Measurements from ENCODE around the gene GID8.
A peak's percentile ranks its signal among the peaks of the same experiment; 100 is the strongest.

Gene GID8

GRCh38 chr20:62938105-62938888 lies at the start of gene GID8:
Gene GID8, plus strand, starts transcription at chr20:62938147. Its CDS starts 3,356 bp downstream, at chr20:62941503.
- peak; percentile 23 for DNase-seq

GRCh38 chr20:62888406-62888805 lies 49.5 kb upstream of the GID8 start:
- DNase-seq, result no peak

- no peak for DNase-seq
These were observed 49.0 kb upstream of the GID8 start for GRCh38 chr20:62888910-62889309.

GRCh38 chr20:62889411-62889810 lies 48.5 kb upstream of the GID8 start:
- no peak for DNase-seq

GRCh38 chr20:62889871-62890270 lies 48.1 kb upstream of the GID8 start:
- DNase-seq, result no peak

GRCh38 chr20:62890444-62890843 lies 47.5 kb upstream of the GID8 start:
- no peak for DNase-seq

- DNase-seq, result no peak
These were observed 46.8 kb upstream of the GID8 start for GRCh38 chr20:62891111-62891510.

- DNase-seq, result no peak
These were observed 45.3 kb upstream of the GID8 start for GRCh38 chr20:62892348-62893304.

GRCh38 chr20:62893700-62894099 lies 44.2 kb upstream of the GID8 start:
- no peak for DNase-seq

GRCh38 chr20:62894261-62894660 lies 43.7 kb upstream of the GID8 start:
- DNase-seq, result no peak

- no peak for DNase-seq
These were observed 42.4 kb upstream of the GID8 start for GRCh38 chr20:62895539-62895938.

GRCh38 chr20:62896526-62896925 lies 41.4 kb upstream of the GID8 start:
- DNase-seq, result no peak

- no peak for DNase-seq
These were observed 40.3 kb upstream of the GID8 start for GRCh38 chr20:62897666-62898065.

- no peak for DNase-seq
These were observed 39.6 kb upstream of the GID8 start for GRCh38 chr20:62898093-62898964.

GRCh38 chr20:62898970-62899632 lies 38.8 kb upstream of the GID8 start:
- DNase-seq, result no peak

- no peak for DNase-seq
These were observed 38.3 kb upstream of the GID8 start for GRCh38 chr20:62899633-62900051.

- no peak for DNase-seq
These were observed 37.8 kb upstream of the GID8 start for GRCh38 chr20:62900052-62900691.

GRCh38 chr20:62900692-62901584 lies 37.0 kb upstream of the GID8 start:
- DNase-seq, result no peak

GRCh38 chr20:62901891-62902290 lies 36.1 kb upstream of the GID8 start:
- no peak for DNase-seq

GRCh38 chr20:62902926-62903615 lies 34.9 kb upstream of the GID8 start:
- no peak for DNase-seq
